MM.1S (cell line): ENCODE data around the gene MFAP5.

Source experiments
- DNase-seq: peaks from one replicate; pipeline ENCODE4 v3.0.0-alpha.2; 2015
- H2AFZ ChIP-seq: fragments of 300-600 bp; sonication (generic); 2 replicates; pipeline ENCODE4 v1.6.0; 2016; ENCODE audit warnings: antibody characterized with exemption, low read length
- H3F3A ChIP-seq: fragments of 300-600 bp; sonication (generic); 2 replicates; pipeline ENCODE4 v1.6.1; 2016; ENCODE audit warnings: mild to moderate bottlenecking, antibody characterized with exemption, low read length, moderate library complexity, mixed read lengths; ENCODE audit not compliant: insufficient read depth
- H3K27ac ChIP-seq: fragments of 300-600 bp; sonication (generic); 2 replicates; pipeline ENCODE4 v1.5.1; 2016; ENCODE audit warnings: mild to moderate bottlenecking, low read length
- H3K27me3 ChIP-seq: fragments of 300-600 bp; sonication (generic); replicated peaks from 2 replicates; pipeline ENCODE4 v1.6.0; 2016; ENCODE audit warnings: low read length; ENCODE audit not compliant: insufficient read depth
- H3K36me3 ChIP-seq: fragments of 300-600 bp; sonication (generic); replicated peaks from 2 replicates; pipeline ENCODE4 v1.6.1; 2016; ENCODE audit warnings: mild to moderate bottlenecking, low read length, mixed read lengths; ENCODE audit not compliant: insufficient read depth
- H3K4me1 ChIP-seq: fragments of 300-600 bp; sonication (generic); 2 replicates; pipeline ENCODE4 v1.6.1; 2016; ENCODE audit warnings: low read length, mixed read lengths
- H3K4me2 ChIP-seq: fragments of 300-600 bp; sonication (generic); 2 replicates; pipeline ENCODE4 v1.6.0; 2016; ENCODE audit warnings: low read depth, low read length
- H3K4me3 ChIP-seq: fragments of 300-600 bp; sonication (generic); 2 replicates; pipeline ENCODE4 v1.5.1; 2016; ENCODE audit warnings: low read length, mixed read lengths
- H3K79me2 ChIP-seq: fragments of 300-600 bp; sonication (generic); 2 replicates; pipeline ENCODE4 v1.6.1; 2016; ENCODE audit warnings: mixed run types, low read length, mixed read lengths
- H3K9ac ChIP-seq: fragments of 300-600 bp; sonication (generic); 2 replicates; pipeline ENCODE4 v1.6.1; 2016; ENCODE audit warnings: low read length, mixed read lengths
- H3K9me2 ChIP-seq: fragments of 300-600 bp; sonication (generic); replicated peaks from 2 replicates; pipeline ENCODE4 v1.6.1; 2016; ENCODE audit warnings: mild to moderate bottlenecking, low read length, mixed read lengths; ENCODE audit not compliant: insufficient read depth
- H3K9me3 ChIP-seq: fragments of 300-600 bp; sonication (generic); replicated peaks from 2 replicates; pipeline ENCODE4 v1.6.1; 2016; ENCODE audit warnings: mild to moderate bottlenecking, low read length, mixed read lengths; ENCODE audit not compliant: insufficient read depth
- H4K20me1 ChIP-seq: fragments of 300-600 bp; sonication (generic); 2 replicates; pipeline ENCODE4 v1.6.1; 2016; ENCODE audit warnings: mild to moderate bottlenecking, low read length, moderate library complexity, mixed read lengths; ENCODE audit not compliant: insufficient read depth
- CTCF ChIP-seq: fragments of 300-600 bp; sonication (generic); IDR thresholded peaks from 2 replicates; pipeline ENCODE4 v1.5.1; 2016; ENCODE audit warnings: antibody characterized with exemption, low read length, mixed read lengths
- EZH2 ChIP-seq: fragments of 300-600 bp; sonication (generic); optimal IDR thresholded peaks from 2 replicates; pipeline ENCODE3; 2017; ENCODE audit warnings: low read depth, mild to moderate bottlenecking, antibody characterized with exemption, low read length, mixed read lengths
- EZH2phosphoT487 ChIP-seq: fragments of 300-600 bp; sonication (generic); IDR thresholded peaks from 2 replicates; pipeline ENCODE4 v1.6.1; 2018; ENCODE audit warnings: antibody characterized with exemption, low read length

The MFAP5 gene

DNA sequence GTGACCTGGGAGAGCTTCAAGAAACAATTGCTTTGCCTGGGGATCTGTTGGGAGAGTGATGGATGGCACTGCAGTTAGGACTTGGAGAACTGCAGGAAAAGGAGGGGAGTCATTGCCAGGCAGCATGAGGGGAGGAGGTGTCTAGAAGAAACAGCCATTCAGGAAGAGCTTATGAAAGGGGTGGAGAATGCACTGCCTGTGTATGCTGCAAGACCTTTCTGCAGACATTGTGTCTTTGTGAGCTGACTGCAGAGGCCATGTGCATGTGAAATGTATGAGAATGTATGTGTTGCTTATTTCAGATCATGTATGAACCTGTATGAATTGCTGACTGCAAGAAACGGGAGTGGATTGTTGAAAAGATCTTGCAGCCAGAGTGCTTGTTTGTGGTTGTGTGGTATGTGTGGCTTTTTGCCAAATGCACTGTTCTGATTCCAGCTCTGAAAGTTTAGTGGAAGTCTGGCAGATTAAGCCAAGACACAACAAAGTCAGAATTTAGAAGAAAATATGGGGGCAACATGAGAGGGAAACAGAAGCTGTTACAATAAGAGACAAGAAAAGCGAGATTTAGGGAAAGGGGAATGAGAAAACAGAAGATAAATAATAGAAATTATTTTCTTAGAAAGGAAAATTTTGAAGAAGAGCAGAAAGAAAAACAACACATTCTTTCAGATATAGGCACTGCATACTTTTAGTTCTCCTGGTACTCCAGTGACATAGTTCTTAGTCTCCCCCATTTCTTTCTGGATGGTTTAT is 25.4 kb upstream of the MFAP5 start:
- H3K79me2 ChIP-seq = no peaks in the 10 kb centered on the region

GRCh38 chr12:8685051-8685450 is 22.4 kb upstream of the MFAP5 start:
- H3K9me3 ChIP-seq = no peaks in the 10 kb centered on the region
- H2AFZ ChIP-seq = no peak overlapping the region
- H3K79me2 ChIP-seq = no peaks in the 10 kb centered on the region
- no peak overlapping the region for H3K9ac ChIP-seq
- no peaks in the 10 kb centered on the region for H3K27me3 ChIP-seq
- no peak for TF ChIP-seq EZH2
- no peak for TF ChIP-seq CTCF
- TF ChIP-seq EZH2phosphoT487 = no peak
- no peak overlapping the region for H3K27ac ChIP-seq
- no peak for DNase-seq
- H4K20me1 ChIP-seq = no peaks in the 10 kb centered on the region
- H3K4me2 ChIP-seq = no peak overlapping the region
- no peaks in the 10 kb centered on the region for H3F3A ChIP-seq
- no peaks in the 10 kb centered on the region for H3K36me3 ChIP-seq
- 0 out of 2 replicates have a peak, but pooled peaks cover 4% of the 10 kb centered on the region for H3K4me1 ChIP-seq
- no peak overlapping the region for H3K4me3 ChIP-seq
- H3K9me2 ChIP-seq = no peaks in the 10 kb centered on the region

More for the DNA sequence above, 25.4 kb upstream of the MFAP5 start:
- Histone ChIP-seq H3K9me3 (no peaks in the 10 kb centered on the region), H3K36me3 (no peaks in the 10 kb centered on the region), H3K9ac (no peak overlapping the region), H3F3A (no peaks in the 10 kb centered on the region), H4K20me1 (no peaks in the 10 kb centered on the region), H3K4me1 (0 out of 2 replicates have a peak, but pooled peaks cover 4% of the 10 kb centered on the region), H3K4me2 (no peak overlapping the region), H3K27ac (no peak overlapping the region), H3K9me2 (no peaks in the 10 kb centered on the region), H3K4me3 (no peak overlapping the region), H2AFZ (no peak overlapping the region), H3K27me3 (no peaks in the 10 kb centered on the region)
- no peak for TF ChIP-seq EZH2phosphoT487
- no peak for TF ChIP-seq EZH2
- TF ChIP-seq CTCF = no peak
- DNase-seq = no peak

GRCh38 chr12:8681129-8681884 is 18.7 kb upstream of the MFAP5 start:
- no peak overlapping the region for H3K4me3 ChIP-seq
- TF ChIP-seq EZH2 (no peak), EZH2phosphoT487 (no peak), CTCF (no peak)
- H3K27ac ChIP-seq = no peak overlapping the region
- H3K9me3 ChIP-seq = no peaks in the 10 kb centered on the region
- H3K4me2 ChIP-seq = no peak overlapping the region
- H3K27me3 ChIP-seq = no peaks in the 10 kb centered on the region
- H3K9me2 ChIP-seq = no peaks in the 10 kb centered on the region
- DNase-seq = no peak
- no peak overlapping the region for H2AFZ ChIP-seq
- no peaks in the 10 kb centered on the region for H3K4me1 ChIP-seq
- no peaks in the 10 kb centered on the region for H3K36me3 ChIP-seq
- H4K20me1 ChIP-seq = no peaks in the 10 kb centered on the region
- no peak overlapping the region for H3K9ac ChIP-seq
- no peaks in the 10 kb centered on the region for H3K79me2 ChIP-seq
- H3F3A ChIP-seq = no peaks in the 10 kb centered on the region
